Fibroblast of skin of left quadriceps (primary cell): ENCODE results near the gene ZDHHC6.
"Not testable (repeated sequence)": the region's sequence is repeated elsewhere in the genome, so short reads cannot be mapped to it uniquely, and the experiment has no call there.

ENCODE experiments used
- DNase-seq, 2 experiments: peaks; one replicate each; pipeline ENCODE4 v3.0.0-alpha.2; 2013; ENCODE audit warnings: low read depth in 2 of 2

Gene ZDHHC6, protein sequence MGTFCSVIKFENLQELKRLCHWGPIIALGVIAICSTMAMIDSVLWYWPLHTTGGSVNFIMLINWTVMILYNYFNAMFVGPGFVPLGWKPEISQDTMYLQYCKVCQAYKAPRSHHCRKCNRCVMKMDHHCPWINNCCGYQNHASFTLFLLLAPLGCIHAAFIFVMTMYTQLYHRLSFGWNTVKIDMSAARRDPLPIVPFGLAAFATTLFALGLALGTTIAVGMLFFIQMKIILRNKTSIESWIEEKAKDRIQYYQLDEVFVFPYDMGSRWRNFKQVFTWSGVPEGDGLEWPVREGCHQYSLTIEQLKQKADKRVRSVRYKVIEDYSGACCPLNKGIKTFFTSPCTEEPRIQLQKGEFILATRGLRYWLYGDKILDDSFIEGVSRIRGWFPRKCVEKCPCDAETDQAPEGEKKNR

DNA sequence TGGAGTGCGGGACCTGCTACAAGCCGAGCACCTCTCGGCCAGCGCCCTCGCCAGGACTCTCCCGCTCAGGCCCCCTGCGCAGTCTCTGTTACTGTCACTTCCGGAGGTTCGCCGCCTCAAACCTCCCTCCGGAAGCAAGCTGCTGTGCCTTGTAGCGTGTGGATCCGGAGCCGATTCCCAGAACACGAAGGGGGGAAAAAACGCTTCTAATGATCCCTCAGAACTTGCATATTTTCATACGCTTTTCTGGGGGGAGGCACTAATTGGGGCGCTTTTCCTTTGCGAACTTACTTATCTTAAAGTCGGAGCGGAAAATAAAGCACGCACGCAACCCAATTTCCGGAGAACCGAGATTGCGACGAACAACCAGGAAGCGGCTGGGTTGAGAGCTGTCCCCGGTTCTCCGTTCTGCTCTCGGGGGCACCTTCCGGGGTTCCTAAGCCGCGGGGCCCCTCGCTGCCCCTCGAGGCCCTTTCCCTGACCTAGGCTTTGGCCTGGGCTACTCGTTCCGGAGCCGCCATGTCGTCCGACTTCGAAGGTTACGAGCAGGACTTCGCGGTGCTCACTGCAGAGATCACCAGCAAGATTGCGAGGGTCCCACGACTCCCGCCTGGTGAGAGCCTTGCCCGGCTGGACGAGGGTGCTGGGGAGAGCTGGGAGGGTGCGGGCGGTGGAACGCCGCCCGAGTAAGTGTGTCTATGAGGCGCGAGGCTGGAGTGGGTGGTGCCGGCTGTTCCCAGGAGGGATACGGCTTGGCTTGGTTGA lies at the start of gene ZDHHC6, which contains the start of gene VTI1A:
Gene ZDHHC6, minus strand, starts transcription at position 60 of the 765 bp plus-strand sequence. CDS start 1,478 bp downstream, outside the sequence.
Gene VTI1A, plus strand, starts transcription at position 361 of the 765 bp plus-strand sequence. Its CDS starts 159 bp downstream, at position 520.
- peak; percentile 61 to 62 for DNase-seq

DNA sequence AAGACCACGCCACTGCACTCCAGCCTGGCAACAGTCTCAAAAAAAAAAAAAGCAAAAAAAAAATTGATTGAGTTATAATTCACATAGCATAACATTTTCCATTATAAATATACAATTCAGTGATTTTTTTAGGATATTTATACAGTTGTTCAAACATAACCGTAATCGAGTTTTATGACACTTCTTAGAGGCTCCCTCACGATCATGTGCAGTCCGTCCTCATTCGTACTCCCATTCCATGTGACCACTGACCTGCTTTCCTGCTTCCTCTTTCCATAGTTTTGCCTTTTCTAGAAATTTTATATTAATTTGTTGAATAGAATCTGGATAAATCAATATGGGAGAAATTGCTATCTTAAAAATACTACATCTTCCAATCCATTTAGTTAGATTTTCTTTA lies 46.0 kb upstream of the ZDHHC6 start:
- no peak for DNase-seq

DNA sequence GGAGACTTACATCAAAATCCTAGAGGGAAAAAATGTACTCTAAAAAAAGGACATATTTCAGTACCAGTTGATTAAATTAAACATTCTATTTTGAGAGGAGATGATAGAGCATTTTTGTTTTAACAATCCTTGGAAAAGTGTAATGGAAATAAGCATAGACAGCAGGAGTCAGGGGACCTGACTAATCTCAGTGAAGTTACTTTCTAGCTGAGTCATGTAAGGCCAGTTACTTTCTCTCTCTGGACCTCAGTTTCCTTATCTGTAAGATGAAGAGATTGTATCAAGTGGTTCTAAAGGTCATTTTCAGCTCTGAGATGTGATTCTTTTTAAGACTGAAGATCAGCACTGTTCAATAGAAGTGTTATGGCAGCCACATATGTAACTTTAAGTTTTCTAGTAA lies 44.4 kb upstream of the ZDHHC6 start:
- DNase-seq, result no peak

DNA sequence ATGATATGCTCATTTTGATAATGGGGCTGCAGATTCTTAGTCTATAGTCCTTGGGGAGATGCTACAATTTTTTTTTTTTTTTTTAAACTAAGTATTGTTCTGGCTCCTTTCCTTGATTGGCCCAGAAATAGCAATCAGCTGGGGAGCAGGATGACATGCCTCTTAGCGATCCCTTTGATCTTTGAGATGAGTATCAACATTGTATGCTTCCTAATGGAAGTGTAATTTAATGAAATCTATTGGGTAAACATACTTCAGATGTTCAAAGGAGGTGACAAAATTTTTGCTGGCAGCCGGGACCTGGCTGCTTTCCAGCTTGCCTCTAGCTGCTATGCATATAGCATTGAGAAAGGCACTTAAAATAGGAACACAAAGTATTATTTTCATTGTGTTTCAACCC lies 43.8 kb upstream of the ZDHHC6 start:
- no peak for DNase-seq

DNA sequence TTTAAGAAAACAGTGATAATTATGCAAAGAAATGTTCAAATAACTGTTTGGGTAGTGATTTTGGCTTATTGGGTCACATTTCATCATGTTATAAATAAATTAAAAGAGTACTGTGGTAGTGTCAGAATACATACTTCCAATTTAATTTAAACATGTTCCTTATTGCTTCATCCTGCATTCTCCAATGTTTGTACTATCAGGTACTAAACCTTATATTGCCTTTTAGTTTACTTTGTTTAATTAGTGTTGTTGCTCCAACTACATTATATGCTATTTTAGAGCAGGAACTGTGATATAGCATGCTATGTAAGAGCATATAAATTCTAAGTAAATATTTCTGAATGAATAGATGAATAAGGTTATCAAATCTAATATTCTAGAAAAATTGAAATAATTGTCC lies 41.2 kb upstream of the ZDHHC6 start:
- DNase-seq, result no peak

DNA sequence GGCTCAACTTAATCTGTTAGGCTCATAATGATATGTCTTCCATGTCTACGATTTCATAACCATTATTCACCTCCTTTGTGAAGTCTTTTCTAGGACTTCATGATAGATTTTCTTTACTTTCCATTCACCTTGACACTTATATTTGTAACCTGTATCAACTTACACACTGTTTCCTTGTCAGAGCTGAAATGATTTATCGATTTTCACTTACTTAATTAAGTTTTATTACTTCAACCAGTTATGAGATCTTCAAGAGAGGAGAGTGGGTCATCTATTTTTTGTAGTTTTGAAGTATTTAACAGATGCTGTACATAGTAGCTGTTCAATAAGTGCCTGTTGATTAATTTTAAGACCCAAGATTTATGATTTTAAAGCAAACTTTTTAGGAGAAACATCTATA lies 37.7 kb upstream of the ZDHHC6 start:
- DNase-seq, result no peak

DNA sequence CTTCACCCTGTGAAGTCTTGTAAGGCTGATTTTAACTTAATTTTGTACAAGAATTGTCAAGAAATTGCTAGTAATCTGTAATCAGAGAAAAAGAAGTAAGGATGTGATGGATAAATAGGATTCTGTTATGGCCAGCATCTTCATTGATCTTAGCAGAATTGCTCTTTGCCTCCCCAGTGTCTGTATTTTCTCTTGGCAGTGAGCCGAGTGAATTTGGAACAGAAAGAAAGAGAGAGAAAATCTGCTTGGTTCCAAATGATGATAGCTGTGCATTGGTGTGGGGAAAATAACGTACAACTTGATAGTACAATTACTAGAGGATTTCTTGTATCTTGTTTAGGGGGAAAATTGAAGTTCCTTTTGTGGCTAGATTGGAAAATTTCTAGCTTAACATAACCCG lies 34.9 kb upstream of the ZDHHC6 start:
- no peak for DNase-seq

DNA sequence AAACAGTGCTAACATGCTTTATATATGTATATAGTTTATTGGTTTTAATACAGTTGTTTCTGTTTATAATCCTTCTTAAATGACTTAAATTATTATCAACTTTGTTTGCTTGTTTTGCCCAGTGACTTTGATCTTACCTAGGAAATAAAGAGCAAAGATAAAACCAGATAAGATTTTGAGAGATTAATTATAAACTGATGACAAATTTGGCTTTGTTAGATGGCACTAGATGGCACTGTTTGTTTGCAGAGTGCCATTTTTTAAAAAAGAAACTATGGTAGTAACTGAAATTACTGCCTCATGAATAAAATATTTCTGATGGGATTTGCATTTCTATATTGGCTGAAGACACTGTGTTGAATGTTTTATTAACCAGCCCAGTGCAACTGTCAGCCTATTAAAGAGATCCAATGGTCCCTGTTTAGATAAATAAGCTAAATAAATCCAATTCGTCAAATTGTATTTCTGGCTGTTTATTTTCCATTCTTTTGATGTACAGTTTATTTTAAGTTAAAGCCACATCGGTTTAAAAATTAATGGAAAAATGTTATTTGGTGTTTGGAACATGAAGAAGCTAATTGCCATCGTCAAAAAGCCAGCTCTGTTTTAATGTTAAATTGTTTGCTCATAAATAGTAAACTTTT lies 29.0 kb upstream of the ZDHHC6 start:
- DNase-seq, result no peak

DNA sequence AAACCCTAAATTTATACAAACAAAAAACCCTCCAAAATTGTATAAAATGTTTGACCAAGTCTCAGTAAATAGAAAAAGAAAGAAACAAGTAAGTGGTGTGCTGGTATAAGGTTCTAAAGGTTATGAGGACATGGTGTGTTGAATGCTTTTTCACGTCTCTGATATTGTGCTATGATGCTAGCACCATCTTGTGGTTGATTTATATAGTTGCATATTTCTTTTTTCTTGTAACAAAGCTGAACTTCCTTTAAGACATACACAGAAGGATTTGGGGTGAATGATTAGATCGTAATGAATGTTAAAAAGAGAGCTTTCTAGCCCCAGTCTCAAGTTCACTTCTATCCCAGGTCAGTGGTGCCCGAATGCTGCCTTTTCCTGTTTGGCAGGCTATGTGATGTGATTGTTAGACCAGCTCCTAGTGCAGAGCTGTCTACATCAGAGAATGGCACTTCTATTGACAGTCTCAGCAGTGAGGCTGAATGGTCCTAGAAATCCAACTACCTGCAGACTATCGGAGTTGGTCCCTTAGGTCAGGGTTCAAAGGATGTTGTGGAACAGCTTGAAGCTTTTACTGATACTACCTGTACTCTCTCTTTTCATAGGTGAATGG lies 25.3 kb upstream of the ZDHHC6 start:
- DNase-seq, result peak; percentile 20 to 24

DNA sequence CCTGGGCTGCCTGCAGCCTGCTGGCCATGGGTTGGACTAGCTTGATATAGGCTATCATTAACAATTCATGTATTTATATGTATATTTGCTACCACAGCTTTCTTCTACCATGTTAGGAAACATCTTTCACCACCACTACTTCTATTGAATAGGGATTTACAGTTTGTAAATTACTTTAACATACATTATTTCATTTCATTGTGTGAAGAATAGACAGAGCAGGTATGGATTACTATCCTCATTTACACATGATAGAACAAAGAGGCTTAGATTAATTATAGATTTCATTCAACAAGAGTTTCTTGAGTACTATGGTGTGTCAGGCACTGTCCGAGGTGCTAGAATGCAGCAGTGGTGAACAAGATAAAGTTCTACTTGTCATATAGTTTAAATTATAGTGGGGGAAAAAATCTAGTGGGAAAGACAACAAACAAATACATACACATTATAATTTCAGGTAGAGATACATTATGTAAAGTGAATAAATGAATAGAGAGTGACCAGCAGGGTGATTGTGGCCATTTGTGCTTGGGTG lies 20.9 kb upstream of the ZDHHC6 start:
- no peak for DNase-seq

DNA sequence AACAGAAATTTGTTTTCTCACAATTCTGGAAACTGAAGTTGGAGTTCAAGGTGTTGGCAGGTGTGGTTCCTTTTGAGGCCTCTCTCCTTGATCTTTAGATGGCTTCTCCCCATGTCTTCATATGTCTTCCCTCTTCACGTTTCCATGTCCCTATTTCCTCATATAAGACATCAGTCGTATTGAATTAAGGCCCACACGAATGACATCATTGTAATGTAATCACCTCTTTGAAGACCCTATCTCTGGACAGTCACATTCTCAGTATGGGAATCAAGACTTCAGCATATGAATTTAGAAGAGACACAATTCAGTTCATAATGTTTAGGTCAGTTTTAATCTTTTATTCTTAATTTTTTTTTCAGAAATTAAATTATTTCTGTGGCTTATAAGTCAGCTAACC lies 20.1 kb upstream of the ZDHHC6 start:
- DNase-seq, result no peak

DNA sequence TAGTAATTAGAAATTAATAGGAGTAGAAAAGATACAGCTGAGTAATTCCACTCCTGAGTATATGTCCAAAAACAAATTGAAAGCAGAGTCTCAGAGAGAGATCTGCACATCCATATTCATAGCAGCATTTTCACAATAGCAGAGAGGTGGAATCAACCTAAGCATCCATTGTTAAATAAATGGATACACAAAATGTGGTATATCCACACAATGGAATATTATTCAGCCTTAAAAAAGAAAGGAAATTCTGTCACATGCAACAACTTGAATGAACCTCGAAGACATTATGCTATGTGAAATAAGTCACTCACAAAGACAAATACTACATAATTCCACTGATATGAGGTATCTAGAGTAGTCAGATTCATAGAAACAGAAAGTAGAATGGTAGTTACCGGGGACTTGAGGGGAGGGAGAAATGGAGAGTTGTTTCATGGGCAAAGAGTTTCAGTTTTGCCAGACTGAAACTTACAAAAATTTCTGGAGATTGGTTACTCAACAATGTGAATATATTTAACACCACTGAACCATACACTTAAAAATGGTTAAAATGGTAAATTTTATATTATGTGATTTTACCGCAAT lies 18.7 kb upstream of the ZDHHC6 start:
- DNase-seq, result no peak

DNA sequence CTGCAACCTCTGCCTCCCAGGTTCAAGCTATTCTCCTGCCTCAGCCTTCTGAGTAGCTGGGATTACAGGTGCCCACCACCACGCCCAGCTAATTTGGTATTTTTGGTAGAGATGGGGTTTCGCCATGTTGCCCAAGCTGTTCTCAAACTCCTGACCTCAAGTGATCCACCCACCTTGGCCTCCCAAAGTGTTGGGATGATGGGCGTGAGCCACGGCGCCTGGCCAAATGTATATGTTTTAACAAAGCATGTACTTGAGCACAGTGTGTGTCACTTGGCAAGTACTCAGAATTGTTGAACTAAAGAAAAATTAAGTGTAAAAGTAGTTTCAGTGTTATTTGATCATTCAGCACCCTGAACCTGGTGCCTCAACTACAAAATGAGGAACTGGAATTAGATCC lies 17.4 kb upstream of the ZDHHC6 start:
- not testable (repeated sequence) for DNase-seq

DNA sequence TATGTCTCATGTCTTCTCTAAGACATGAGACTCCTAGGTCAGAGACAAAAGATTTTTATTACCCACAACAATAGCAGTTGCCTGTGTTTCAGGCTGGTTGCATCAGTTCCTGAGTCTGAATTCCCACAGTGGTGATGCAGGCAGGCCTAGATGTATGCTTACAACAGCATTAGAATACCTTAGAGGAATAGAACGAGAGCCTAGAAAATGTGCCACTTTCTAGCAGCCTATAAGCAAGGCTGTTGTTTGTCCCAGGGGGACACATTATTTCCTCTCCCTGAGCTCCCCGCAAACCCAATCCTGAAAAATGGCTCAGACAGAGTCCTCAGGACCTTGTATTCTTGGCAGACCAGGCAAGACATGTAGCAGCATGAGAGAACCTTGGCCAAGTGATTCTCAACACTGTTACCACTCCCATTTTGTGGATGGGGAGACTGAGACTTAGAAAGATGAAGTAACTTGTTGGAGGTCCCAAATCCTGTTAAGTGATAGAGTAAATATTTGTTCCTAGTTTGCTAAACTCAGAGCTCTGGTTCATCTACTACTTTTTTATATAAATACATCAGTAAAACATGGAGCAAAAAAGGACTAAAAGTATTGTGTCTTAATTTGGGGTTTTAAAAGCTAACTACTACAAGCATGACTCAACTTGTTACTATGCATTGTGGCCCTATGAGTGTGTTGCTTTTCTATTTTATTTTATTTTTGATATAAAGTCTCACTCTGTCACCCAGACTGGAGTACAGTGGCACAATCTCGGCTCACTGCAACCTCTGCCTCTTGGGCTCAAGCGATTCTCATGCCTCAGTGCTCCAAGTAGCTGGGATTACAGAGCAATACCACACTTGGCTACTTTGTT lies 14.5 kb upstream of the ZDHHC6 start:
- DNase-seq, result peak; percentile 55 to 67

DNA sequence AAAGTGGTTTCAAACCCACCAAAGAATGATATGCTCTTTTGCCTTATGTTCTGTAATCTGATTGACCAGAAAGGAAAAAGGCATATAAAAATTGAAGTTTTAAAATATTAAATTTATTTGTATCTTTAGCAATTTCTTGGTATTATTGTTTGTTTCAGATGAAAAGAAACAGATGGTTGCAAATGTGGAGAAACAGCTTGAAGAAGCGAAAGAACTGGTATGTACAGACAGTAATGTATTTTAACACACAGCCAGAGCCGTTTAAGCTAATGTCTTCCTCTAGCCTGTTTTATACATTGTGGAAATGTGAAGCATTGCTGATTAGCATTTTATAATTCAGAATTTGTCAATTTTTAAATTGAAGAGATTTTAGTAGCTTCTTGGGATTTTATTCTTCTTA lies 13.7 kb upstream of the ZDHHC6 start:
- DNase-seq, result no peak

DNA sequence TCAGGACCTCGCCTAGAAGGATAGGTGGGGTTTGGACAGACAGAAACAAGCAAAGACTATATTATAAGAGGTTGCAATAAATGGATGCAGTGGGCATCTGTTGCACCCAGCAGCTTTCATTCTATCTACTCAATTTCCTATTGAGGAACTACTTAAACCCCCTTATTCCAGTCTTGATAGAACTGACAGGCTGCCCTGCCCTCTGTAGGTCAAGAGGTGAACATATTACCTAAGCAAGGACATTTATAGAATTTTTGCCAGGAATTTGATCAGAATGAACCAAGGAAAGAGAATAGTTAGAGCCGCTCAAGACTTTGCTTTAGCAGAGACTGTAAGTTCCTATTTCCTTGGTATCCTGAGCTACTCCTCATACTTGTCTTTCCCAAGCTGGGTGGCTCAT lies 9.8 kb upstream of the ZDHHC6 start:
- no peak for DNase-seq

DNA sequence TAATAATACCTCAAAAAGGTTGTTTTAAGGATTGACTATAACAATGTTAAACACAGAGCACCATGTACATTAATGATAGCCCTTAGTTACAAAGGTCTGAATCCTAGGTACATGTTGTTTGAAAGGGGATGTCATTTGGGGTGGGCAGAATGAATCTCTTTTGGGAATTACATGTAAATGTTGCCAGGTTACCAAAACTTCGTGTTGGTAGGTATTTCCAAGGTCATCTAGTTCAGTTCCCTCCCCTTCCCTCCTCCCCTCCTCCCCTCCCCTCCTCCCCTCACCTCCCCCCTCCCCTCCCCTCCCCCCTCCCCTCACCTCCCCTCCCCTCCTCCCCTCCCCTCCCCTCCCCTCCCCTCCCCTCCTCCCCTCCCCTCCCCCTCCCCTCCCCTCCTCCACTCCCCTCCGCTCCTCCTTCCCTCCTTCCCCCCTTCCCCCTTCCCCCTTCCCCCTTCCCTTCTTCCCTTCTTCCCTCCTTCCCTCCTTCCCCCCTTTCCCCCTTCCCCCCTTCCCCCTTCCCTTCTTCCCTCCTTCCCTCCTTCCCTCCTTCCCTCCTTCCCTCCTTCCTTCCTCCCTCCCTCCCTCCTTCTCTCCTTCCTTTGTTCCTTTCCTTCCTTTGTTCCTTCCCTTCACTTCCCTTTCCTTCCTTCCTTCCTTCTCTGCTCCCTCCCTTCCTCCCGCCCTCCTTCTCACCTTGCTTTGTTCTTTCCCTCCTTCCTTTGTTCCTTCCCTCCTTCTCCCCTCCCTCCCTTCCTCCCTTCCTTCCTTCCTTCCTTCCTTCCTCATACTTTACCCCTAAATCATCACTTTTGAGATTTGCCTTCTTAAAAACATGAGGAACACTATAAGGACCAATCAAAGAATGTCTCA lies 8.4 kb upstream of the ZDHHC6 start:
- DNase-seq, result no peak

DNA sequence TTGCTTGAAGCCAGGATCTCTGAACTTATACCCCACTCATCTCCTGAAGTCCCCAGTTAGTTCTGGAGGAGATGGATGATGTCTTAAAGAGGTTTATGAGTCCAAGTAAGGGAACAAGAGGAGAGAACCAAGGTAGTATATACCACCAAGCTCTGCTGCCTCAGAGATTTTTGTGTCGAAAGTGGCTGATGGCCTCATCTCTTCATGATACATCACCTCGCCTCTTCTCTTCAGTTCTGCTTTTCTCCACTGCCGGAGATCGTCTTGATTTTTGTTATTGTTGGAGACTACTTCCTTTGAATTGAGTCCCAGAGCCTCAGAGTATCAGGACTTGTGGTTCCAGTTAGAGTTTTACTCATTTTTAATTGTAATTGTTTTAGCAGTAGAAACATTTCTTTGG lies 2.2 kb upstream of the ZDHHC6 start:
- no peak for DNase-seq

DNA sequence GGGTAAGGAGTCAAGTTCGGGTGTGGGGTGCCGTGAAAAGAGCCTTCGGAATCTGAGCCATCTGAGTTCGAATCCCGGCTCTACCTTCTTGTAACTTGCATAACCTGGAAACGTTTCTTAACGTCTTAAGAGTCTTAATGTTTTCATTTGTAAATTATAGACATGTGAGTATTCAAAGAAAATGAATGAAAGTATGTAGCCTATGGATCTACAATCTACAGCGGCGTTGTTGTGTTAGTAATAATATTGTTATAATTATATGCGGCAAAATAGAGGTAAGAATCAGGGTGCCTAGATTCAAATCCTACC lies 860 bp upstream of the ZDHHC6 start:
- no peak for DNase-seq
